Endodermal cell (in vitro differentiated cells): ENCODE results near the gene CCDC34. TPM values are rescaled to one million over a fixed set of nuclear protein-coding genes. Genes with fewer than 3 reads are reported as not detected.

Experiments
- DNase-seq: peaks from one replicate; pipeline ENCODE4 v3.0.0-alpha.2; 2017
- H3K27ac ChIP-seq: 2 replicates; pipeline ENCODE4 v1.5.1; 2013; ENCODE audit warnings: mild to moderate bottlenecking, low read depth, low read length, moderate library complexity
- H3K27me3 ChIP-seq: 2 replicates; pipeline ENCODE4 v1.6.1; 2013; ENCODE audit warnings: mild to moderate bottlenecking, low read length, moderate library complexity; ENCODE audit not compliant: insufficient read depth, control insufficient read depth, poor library complexity, severe bottlenecking
- H3K36me3 ChIP-seq: 2 replicates; pipeline ENCODE4 v1.7.0; 2013; ENCODE audit warnings: mild to moderate bottlenecking, low read length, moderate library complexity; ENCODE audit not compliant: control insufficient read depth, insufficient read depth
- H3K4me1 ChIP-seq: one replicate; pipeline ENCODE4 v1.7.0; 2013; ENCODE audit warnings: low read length; ENCODE audit not compliant: control insufficient read depth, insufficient read depth
- H3K4me3 ChIP-seq: 2 replicates; pipeline ENCODE4 v1.5.1; 2013; ENCODE audit warnings: mild to moderate bottlenecking, low read length, moderate library complexity
- H3K9ac ChIP-seq: 2 replicates; pipeline ENCODE4 v1.6.1; 2013; ENCODE audit warnings: mild to moderate bottlenecking, low read length, moderate library complexity; ENCODE audit not compliant: poor library complexity, severe bottlenecking; ENCODE audit errors: extremely low read depth
- H3K9me3 ChIP-seq: 2 replicates; pipeline ENCODE4 v1.6.1; 2013; ENCODE audit warnings: mild to moderate bottlenecking, low read length, moderate library complexity; ENCODE audit not compliant: control insufficient read depth
- H3K27ac Mint-ChIP-seq: 2 replicates; pipeline ENCODE4 v1.8.0; 2020; ENCODE audit warnings: mixed read lengths
- H3K27me3 Mint-ChIP-seq: 2 replicates; pipeline ENCODE4 v1.8.0; 2021; ENCODE audit warnings: mild to moderate bottlenecking, mixed read lengths; ENCODE audit not compliant: insufficient read depth
- H3K36me3 Mint-ChIP-seq: 2 replicates; pipeline ENCODE4 v1.8.0; 2020; ENCODE audit warnings: low read depth, mixed read lengths
- H3K4me1 Mint-ChIP-seq: 2 replicates; pipeline ENCODE4 v1.8.0; 2020; ENCODE audit warnings: mixed read lengths
- H3K4me3 Mint-ChIP-seq: 2 replicates; pipeline ENCODE4 v1.8.0; 2020; ENCODE audit warnings: mild to moderate bottlenecking, moderate library complexity, mixed read lengths
- H3K9me3 Mint-ChIP-seq: 2 replicates; pipeline ENCODE4 v1.8.0; 2020; ENCODE audit warnings: mild to moderate bottlenecking, mixed read lengths
- CTCF ChIP-seq: fragments of 200-600 bp; sonication (generic); conservative IDR thresholded peaks from 2 replicates; pipeline ENCODE4 v1.5.0; 2021; ENCODE audit warnings: antibody characterized with exemption, mild to moderate bottlenecking
- WGBS, 2 experiments: methylation state at CpG; one replicate each; pipeline versions ENCODE4 v1.1.5 to v1.1.7; 2013; ENCODE audit warnings: missing lambda C conversion rate in 2 of 2, mixed read lengths in 1 of 2; ENCODE audit not compliant: insufficient coverage in 1 of 2, insufficient read length in 1 of 2; 5-methylcytosine and 5-hydroxymethylcytosine counted together
- total RNA-seq, 2 donors: library from RNA; stranded (reverse); fragmentation: NEBNext Ultra II Directional in 1 of 2; extraction: Animal tissue kit (Norgen Biotek cat#: 25700) in 1 of 2; gene quantifications; 2 replicates in 1 of 2; 3 replicates in 1 of 2; pipeline ENCODE4 v1.2.1, GENCODE V29; 2021

The CCDC34 gene
- total RNA-seq, 2 donors from 2014 or later, result 26.2 to 38.1 TPM

- Mint-ChIP-seq H3K4me3 (no peak overlapping the region), H3K36me3 (no peaks in the 10 kb centered on the region), H3K4me1 (peaks cover 9% of the 10 kb centered on the region), H3K9me3 (no peaks in the 10 kb centered on the region), H3K27me3 (no peaks in the 10 kb centered on the region), H3K27ac (peak overlapping the region; percentile 44)
- Histone ChIP-seq H3K27me3 (no peaks in the 10 kb centered on the region), H3K27ac (no peak overlapping the region), H3K4me3 (no peak overlapping the region), H3K9me3 (no peaks in the 10 kb centered on the region), H3K9ac (no peak overlapping the region), H3K4me1 (peaks cover 6% of the 10 kb centered on the region), H3K36me3 (no peaks in the 10 kb centered on the region)
- TF ChIP-seq CTCF, result no peak
- WGBS, 2 experiments, result 79 to 100% methylated on average over 1 of the region's 2 CpGs
- DNase-seq, result no peak
Measured at GRCh38 chr11:27313157-27313821, 49.7 kb downstream of the CCDC34 start.

GRCh38 chr11:27312110-27312509, 50.9 kb downstream of the CCDC34 start:
- H3K4me3 Mint-ChIP-seq, result no peak overlapping the region
- 80 to 100% methylated on average over 1 to 2 of the region's 2 CpGs for WGBS, 2 experiments
- Histone ChIP-seq H3K27ac (no peak overlapping the region), H3K4me1 (peaks cover 6% of the 10 kb centered on the region), H3K4me3 (no peak overlapping the region), H3K9me3 (peaks cover 2% of the 10 kb centered on the region), H3K9ac (no peak overlapping the region), H3K27me3 (no peaks in the 10 kb centered on the region), H3K36me3 (no peaks in the 10 kb centered on the region)
- H3K9me3 Mint-ChIP-seq, result no peaks in the 10 kb centered on the region
- no peaks in the 10 kb centered on the region for H3K36me3 Mint-ChIP-seq
- H3K4me1 Mint-ChIP-seq, result peaks cover 9% of the 10 kb centered on the region
- no peak overlapping the region for H3K27ac Mint-ChIP-seq
- DNase-seq, result no peak
- no peak for TF ChIP-seq CTCF
- H3K27me3 Mint-ChIP-seq, result no peaks in the 10 kb centered on the region

GRCh38 chr11:27310707-27311106, 52.3 kb downstream of the CCDC34 start:
- H3K9ac ChIP-seq, result no peak overlapping the region
- no peak overlapping the region for H3K27ac Mint-ChIP-seq
- peaks cover 9% of the 10 kb centered on the region for H3K4me1 Mint-ChIP-seq
- no peak for DNase-seq
- H3K36me3 ChIP-seq, result no peaks in the 10 kb centered on the region
- no peaks in the 10 kb centered on the region for H3K36me3 Mint-ChIP-seq
- no peak for TF ChIP-seq CTCF
- H3K27ac ChIP-seq, result no peak overlapping the region
- H3K4me3 Mint-ChIP-seq, result no peak overlapping the region
- H3K4me3 ChIP-seq, result no peak overlapping the region
- H3K27me3 ChIP-seq, result no peaks in the 10 kb centered on the region
- H3K4me1 ChIP-seq, result peaks cover 6% of the 10 kb centered on the region
- H3K27me3 Mint-ChIP-seq, result no peaks in the 10 kb centered on the region
- peaks cover 3% of the 10 kb centered on the region for H3K9me3 Mint-ChIP-seq
- H3K9me3 ChIP-seq, result peaks cover 12% of the 10 kb centered on the region
